DMS153 treated with DMSO at 0.1 percent for 48 hours (cell line): ENCODE data around the gene KCNC1.

Experiments used
- DNase-seq: peaks from one replicate; lab custom pipeline; 2025; ENCODE audit not compliant: unreplicated experiment; lab: John Stamatoyannopoulos, UW

The KCNC1 gene

GRCh38 chr11:17752144-17752543 is 17.6 kb downstream of the KCNC1 start:
- DNase-seq, result no peak

- no peak for DNase-seq
Measured at GRCh38 chr11:17753153-17753552, 18.6 kb downstream of the KCNC1 start.

DNA sequence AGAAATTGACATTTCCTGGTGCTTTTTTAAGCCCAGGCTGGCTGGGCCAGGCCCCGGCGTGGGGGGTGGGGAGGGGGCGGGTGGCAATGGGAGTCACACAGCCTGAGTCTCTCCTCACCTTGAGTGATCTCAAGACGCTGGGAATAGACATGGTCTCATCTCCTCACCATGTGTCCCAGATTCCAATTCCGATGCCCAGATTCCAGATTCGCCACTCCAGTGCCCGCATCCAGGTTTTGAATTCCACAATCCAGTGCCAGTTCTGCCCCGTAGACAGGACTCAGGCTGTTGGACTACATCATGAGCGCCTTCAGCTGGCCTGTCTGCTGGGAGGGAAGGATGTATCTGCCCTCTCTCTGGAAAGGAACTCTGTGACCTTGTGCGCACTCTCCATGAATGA is 19.1 kb downstream of the KCNC1 start:
- DNase-seq, result no peak

GRCh38 chr11:17755891-17756290 is 21.3 kb downstream of the KCNC1 start:
- DNase-seq, result no peak

DNA sequence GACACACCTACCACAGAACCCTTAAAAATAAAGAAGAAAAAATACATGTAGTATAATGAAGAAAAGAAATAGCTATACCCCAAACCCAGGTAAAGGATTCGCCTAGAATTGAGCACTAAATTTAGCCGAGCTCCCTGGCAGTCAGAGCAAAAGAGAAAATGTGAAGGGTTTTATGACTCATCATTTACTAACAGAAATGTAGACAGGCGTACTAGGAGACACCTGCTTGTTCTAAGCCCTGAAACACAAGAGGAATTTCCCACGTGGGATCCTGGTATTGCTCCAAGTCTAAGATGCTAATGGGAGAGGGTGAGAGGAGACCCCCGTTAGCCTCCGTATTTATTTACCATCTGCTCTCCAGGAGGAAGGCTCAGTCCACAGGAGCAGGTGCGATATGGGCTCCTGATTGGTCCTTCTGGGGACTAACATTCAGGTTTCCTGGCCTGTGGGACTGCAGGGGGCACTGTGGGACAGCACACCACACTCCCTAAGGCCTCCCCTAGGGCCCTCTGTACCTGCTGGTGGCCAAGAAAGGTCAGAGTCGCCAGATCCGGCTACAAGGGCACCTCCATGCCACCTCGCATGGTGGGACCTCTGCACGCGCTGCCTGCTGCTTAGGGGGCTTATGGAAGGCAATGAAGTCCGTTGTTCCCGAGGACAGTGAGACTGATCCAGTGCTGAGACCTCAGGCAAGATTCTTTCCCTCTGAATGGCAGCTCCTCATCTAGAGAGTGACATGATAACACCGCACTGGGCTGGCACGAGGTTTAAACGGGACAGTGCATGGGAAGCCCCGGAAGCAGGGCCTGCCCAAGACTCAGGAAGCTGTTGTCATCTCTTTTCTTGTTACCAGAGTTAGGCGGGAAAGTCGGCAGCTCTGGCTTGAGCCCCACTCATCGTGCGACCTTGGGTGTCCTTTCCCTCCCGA is 25.8 kb downstream of the KCNC1 start:
- DNase-seq, result peak; percentile 42

- no peak for DNase-seq
Measured at GRCh38 chr11:17762309-17762974, 27.9 kb downstream of the KCNC1 start.

DNA sequence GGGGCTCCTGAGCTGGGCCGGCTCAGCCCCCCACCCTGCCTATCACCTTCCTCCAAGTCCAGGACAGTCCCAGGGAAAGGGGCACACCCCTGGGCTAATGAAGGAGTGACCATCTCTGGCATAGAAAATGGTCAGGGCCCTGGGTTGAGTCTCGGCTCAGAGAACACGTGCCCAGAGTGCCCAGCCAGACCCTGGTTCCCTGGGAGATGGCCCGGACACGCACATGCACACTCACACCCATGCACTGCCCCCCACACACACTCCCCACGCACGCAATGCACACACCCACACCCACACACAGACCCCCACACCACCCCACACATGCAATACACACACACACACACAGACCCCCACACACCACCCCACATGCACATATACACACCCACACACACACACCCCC is 28.7 kb downstream of the KCNC1 start:
- DNase-seq, result no peak

DNA sequence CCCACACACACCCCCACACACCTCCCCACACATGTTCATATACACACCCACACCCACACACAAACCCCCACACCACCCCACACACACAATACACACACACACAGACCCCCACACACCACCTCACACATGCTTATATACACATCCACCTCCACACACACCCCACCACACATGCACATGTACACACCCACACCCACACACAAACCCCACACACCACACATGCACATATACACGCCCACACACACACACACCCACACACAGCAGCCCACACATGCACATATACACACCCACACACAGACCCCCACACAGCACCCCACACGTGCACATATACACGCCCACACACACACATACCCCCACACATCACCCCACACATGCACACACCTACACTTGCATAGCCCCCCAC is 29.1 kb downstream of the KCNC1 start:
- DNase-seq, result no peak

GRCh38 chr11:17764446-17765218 is 30.1 kb downstream of the KCNC1 start:
- DNase-seq, result no peak

- DNase-seq, result no peak
Measured at GRCh38 chr11:17765356-17766072, 30.9 kb downstream of the KCNC1 start.

GRCh38 chr11:17766073-17766359 is 31.4 kb downstream of the KCNC1 start:
- DNase-seq, result no peak

DNA sequence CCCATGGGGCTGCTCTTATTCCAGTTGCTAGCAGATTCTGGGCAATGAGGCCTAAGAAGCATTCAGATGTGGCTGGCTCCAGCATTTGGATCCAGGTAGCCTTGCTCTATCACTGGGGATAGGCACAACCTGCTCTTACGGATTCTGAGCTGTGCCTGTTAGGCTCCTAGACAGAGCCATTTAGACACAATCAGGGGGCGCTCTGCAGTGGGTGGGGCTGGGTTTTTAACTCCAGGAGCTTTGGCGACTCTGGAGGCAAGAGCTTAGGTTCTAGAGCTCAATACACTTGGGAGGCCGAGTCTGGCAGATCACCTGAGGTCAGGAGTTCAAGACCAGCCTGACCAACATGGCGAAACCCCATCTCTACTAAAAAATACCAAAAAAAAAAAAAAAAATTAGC is 32.0 kb downstream of the KCNC1 start:
- DNase-seq, result no peak

- no peak for DNase-seq
Measured at GRCh38 chr11:17767301-17767885, 32.8 kb downstream of the KCNC1 start.

GRCh38 chr11:17767914-17768313 is 33.3 kb downstream of the KCNC1 start:
- no peak for DNase-seq

- DNase-seq, result no peak
Measured at GRCh38 chr11:17768547-17768946, 34.0 kb downstream of the KCNC1 start.

DNA sequence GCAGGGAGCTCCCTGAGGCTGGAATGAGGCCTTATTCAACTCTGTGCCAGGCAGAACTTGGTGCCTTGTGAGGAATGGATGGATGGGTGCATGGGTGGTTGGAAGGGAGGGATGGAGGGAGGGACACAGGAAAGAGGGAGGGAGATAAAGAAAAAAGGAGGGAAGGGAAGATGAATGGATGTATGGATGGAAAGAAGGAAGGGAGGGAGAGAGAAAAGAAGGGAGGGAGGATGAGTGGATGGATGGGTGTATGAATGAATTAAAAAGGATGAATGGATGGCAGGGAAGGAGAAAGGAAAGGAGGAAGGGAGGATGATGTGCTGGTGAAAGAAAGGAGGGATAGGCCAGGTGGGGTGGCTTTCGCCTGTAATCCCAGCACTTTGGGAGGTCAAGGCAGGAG is 34.6 kb downstream of the KCNC1 start:
- no peak for DNase-seq

DNA sequence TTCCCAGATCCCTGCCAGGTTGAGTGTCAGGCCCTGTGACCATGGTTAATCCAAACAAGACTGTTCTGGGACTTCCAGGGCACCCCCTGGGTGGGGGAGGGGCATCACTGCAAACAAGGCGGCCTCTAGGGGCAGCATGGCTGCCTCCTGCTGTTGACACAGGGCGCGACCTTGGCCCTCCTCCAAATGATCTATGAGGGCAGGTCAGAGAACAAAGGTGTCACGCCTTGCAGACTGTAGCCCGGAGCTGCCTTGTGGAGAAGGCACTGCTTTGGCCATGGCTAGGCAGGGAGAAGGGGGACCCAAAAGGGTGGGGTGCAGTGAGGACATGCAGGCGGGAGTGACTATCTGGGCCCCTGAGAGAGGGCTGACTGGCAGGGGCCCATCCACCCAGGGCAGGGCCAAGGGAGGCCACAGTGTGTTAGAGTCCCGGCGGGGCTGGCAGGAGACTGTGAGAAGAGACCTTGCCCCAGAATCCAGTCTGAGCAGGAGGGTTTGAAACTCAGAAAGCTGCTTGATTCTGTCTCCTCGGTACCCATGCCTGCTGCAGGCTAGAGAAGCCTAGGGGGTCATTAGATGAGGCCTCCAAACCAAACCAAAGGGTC is 35.6 kb downstream of the KCNC1 start:
- peak; percentile 16 for DNase-seq

DNA sequence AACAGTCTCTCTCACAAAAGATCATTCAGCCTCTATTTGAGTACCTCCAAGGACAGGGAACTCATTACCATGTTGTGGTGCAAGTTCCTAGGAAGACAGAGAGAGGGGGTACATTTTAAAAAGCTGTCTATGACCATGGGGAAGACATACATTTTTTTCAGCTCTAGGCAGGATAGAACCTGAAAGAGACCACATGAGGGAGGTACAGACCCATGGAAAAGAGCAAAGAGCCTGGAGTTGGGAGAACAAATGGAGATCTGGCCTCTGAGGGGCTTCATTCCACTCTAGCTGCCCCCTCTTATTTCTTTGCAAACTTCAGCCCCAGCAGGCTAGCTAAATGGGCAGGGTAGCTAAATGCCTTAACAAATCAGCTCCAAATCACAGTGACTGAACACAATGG is 36.3 kb downstream of the KCNC1 start:
- DNase-seq, result no peak

DNA sequence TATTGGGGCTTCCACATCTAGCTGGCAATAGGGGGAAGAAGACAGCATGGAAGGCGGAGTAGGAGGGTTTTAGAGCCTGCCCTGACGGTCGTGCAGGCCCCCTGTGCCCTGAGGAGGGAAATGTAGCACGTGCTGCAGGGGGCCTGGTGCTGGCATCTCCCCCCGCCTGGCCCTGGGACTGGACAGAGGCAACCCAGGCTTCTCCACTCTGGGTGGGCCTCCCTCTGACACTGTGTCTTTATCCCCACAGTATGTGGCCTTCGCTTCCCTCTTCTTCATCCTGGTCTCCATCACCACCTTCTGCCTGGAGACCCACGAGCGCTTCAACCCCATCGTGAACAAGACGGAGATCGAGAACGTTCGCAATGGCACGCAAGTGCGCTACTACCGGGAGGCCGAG is 36.8 kb downstream of the KCNC1 start:
- DNase-seq, result no peak

- DNase-seq, result no peak
Measured at GRCh38 chr11:17771841-17772401, 37.3 kb downstream of the KCNC1 start.
